AG09309 (cell line): ENCODE measurements around the gene PRRT1.
"Not testable (repeated sequence)": the region's sequence is repeated elsewhere in the genome, so short reads cannot be mapped to it uniquely, and the experiment has no call there.

Source experiments
- DNase-seq: peaks from one replicate; pipeline ENCODE4 v3.0.0-alpha.2; 2010; ENCODE audit warnings: low read depth
- H3K4me3 ChIP-seq: 2 replicates; pipeline ENCODE4 v1.5.1; 2011; ENCODE audit warnings: mild to moderate bottlenecking, low read depth, low read length, moderate library complexity; ENCODE audit not compliant: control insufficient read depth
- TF ChIP-seq, protein P1 (sequence below): IDR thresholded peaks from 2 replicates; pipeline ENCODE4 v1.5.1; 2011; ENCODE audit warnings: mild to moderate bottlenecking, low read depth, low read length, inconsistent platforms; ENCODE audit not compliant: insufficient read depth, control insufficient read depth; ENCODE audit errors: missing control alignments

The PRRT1 gene

DNA sequence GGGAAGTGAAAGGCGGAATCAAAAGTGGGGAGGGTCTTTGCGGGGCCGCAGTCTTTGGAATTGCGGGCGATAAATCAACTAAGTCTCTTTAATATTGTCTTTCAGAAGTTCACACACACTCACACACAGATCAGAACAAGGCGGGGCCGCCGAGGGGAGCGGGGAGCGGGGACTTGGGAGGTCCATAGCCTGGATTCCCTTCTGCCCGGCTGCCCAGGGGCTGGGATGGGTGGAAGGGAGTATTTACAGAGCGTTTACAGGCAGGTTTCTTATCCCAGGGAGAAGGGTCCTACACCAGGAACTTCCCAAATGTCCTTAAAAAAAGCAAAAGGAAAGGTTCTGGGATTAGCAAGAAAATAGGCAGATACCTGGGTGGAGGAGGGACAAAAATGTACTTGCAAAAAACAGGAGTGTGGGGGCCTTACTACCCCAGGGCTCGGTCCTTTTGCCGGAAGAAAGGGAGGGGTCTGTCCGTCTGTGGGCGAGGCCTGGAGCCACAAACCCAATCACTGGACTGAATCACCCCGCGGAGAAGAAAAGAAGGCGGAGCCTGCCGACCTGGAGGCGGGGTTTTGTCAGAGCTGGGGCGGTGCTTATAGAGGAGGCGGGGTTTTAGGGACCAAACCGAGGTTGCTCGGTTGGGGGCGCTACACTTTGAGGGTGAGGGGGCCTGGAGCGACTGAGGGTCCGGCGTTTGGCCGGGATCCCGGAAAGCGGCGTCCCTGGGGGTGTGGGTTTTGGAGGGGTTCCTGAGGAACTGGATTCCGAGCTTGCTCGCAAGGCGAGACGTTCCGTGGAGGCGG is 3.2 kb downstream of the PRRT1 start:
- TF ChIP-seq, protein P1, sequence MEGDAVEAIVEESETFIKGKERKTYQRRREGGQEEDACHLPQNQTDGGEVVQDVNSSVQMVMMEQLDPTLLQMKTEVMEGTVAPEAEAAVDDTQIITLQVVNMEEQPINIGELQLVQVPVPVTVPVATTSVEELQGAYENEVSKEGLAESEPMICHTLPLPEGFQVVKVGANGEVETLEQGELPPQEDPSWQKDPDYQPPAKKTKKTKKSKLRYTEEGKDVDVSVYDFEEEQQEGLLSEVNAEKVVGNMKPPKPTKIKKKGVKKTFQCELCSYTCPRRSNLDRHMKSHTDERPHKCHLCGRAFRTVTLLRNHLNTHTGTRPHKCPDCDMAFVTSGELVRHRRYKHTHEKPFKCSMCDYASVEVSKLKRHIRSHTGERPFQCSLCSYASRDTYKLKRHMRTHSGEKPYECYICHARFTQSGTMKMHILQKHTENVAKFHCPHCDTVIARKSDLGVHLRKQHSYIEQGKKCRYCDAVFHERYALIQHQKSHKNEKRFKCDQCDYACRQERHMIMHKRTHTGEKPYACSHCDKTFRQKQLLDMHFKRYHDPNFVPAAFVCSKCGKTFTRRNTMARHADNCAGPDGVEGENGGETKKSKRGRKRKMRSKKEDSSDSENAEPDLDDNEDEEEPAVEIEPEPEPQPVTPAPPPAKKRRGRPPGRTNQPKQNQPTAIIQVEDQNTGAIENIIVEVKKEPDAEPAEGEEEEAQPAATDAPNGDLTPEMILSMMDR = no peak
- H3K4me3 ChIP-seq = no peak overlapping the region
- DNase-seq = no peak

DNA sequence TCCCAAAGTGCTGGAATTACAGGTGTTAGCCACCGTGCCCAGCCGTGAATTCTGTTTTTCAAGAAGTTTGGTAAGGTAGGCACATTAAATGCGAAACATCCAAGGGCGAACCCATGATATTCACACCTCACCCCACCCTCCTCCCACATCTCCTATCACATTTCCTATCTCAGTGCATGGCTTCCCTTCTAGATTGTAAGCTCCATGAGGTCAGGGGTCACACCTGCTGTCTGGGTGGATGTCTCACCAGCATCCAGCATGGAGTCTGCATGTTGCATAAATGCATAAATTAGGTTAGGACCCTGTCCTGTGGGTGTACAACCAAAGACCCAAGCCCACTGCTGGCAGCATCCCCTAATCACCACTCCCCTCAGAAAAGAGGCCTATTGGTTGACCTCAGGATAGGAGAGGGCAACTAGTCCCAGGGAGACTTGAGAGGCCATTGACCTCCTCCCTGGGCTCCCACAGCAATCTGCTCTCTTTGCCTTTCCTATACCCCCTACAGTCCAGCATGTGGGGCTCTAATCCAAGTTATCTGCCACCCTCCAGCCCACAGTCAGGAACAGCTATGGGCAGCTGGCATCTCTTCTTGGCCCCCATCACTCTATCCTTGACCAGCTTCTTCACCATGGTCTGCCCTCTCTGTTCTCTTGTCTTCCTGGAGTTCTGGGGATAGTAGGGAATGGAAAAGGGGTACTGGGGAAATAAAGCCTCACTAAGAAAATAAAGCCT is 4.2 kb downstream of the PRRT1 start:
- TF ChIP-seq, protein P1 = no peak
- DNase-seq = no peak
- H3K4me3 ChIP-seq = no peak overlapping the region

DNA sequence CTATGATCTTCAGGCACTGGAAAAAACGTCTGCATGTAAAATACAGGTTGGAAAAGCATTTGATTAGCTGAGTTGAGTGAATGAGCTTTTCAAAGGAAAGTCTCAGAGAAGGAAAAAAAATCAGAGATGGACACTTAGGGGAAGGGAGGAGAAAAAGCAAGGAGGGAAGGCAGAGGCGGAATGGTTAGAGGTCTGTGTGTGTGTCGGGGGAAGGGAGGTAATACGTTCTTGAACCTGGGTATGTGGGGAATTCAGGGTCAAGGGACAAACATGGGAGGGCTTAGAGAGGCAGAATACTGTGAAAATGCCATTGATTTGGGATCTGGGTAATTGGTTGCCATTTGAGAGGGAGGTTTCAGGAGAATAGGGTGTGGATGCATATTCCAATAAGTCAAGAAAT is 5.1 kb downstream of the PRRT1 start:
- DNase-seq = no peak
- TF ChIP-seq, protein P1 = no peak
- H3K4me3 ChIP-seq = no peak overlapping the region

DNA sequence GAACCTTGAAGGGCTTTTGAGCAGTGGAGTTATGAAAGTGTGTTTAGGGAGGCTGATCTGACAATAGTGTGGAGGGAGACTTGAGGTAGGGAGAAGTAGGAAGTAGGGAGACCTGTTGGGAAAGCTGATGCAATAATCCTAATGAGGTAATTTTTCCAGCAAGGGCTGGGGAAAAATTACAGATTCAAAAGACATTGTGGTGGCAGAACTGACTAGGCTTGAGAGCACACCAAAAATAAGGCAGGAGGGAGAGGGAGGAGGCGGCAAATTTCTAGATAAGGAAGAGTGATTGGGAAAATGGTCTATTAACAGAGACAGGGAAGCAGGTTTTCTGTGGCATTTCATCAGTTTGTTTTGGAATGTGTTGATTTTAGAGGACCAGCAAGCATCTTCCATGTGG is 5.5 kb downstream of the PRRT1 start:
- H3K4me3 ChIP-seq = no peak overlapping the region
- TF ChIP-seq, protein P1 = no peak
- no peak for DNase-seq

DNA sequence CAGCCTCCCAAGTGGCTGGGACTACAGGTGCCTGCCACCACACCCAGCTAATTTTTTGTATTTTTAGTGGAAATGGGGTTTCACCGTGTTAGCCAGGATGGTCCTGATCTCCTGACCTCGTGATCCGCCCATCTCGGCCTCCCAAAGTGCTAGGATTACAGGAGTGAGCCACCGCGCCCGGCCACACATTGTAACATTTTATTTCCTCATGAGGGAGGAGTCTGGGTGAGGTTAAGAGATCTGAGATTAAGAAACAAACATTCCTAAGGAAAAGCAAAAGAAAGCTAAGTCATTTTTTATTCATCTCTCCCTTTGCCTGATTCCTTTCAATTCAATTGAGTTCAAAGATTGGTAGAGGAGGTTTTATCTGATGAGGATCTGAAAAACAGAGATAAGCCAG is 7.5 kb downstream of the PRRT1 start:
- H3K4me3 ChIP-seq, DNase-seq: not testable (repeated sequence)

DNA sequence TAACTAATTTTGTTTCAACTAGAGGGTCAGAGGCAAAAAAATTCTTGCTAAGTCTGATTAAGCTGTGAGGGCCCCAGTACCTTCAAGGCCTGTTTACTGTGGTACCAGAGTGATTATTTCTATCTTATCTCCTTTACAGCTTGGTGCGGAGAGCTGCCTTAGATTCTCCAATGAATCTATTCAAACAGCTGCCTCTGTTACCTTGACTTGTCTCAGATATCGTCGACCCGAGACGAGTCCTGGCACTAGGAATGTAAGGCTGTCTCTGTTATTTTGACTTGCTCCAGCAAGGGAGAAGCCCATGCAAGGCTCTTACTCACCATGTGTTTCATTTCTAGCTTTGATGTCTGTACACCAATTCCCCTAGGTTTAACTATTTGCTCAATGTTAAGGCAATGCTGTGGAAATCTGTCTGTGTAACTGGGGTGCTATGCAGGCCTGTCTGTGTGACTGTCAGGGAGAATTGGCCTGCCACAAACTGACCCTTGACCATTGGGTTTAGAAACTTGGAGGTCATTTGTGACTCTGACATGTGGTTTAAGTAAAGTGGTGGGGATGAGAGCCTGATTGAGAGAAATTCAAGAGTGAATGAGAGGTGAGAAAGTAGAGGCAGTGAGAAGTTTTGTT is 11.2 kb downstream of the PRRT1 start:
- TF ChIP-seq, protein P1 = no peak
- no peak overlapping the region for H3K4me3 ChIP-seq
- DNase-seq = no peak

DNA sequence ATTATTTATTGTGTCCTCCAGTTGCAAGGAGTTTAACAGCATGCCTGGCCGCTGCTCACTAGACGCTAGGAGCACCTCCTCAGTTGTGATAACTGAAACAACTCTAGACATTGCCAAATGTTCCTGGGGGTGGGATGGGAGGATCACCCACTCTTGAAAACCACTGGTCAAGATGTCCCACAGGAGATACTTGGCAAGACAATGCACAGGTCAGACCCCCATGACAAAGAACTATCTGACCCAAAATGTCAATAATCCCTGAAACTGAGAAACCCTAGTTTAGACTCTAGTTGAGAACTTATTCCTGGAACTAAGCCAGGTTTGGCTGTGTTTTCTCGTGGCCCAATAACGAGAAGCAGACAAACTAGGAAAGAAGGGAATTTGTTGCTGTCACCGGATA is 12.1 kb downstream of the PRRT1 start:
- DNase-seq = no peak
- TF ChIP-seq, protein P1 = no peak
- no peak overlapping the region for H3K4me3 ChIP-seq
